OCI-LY3 (cell line): ENCODE results near the gene IL22RA1.

Source experiments
- EZH2phosphoT487 ChIP-seq: fragments of 200-600 bp; shearing (Covaris generic); IDR thresholded peaks from 2 replicates; pipeline ENCODE4 v1.6.1; 2018; ENCODE audit warnings: antibody characterized with exemption, mixed run types, low read depth
- TF ChIP-seq, protein P1 (sequence below): fragments of 200-600, 300-600 bp; sonication (generic); IDR thresholded peaks from 2 replicates; pipeline ENCODE4 v1.5.1; 2014; ENCODE audit warnings: antibody characterized with exemption, low read length, low read depth

DNA sequence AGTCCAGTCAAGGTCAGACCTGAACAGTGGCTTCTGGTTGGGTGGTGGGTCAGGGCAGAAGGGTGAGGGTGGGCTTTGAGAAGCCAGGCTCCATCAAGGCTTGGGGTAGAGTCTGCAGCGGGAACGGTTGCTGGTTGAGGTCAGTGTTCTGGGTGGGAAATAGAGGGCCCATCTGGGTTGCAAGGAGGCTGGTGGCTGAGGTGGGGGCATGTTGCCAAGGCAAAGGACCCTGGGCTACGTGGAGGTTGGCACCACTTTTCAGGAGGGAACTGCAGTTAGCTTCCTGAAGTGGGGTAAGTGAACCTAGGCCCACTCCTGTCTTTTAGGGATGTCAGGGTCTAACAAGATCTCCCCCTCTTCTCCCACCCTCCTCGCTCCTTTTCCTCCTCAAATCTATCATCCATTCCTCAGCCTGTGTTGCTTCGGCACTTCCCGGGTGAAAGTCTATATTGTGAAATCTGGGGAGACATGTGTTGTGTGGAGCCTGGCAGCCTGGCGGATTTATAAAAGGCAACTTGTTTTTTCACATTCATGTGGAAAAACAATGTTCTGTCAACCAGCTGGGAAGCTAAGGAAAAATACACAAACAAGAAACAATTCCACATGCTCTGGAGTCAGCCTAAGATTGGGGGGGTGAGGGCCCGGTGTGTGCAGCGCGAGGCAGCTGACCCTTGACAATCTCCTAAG lies 1.5 kb downstream of the IL22RA1 start:
- TF ChIP-seq, protein P1, sequence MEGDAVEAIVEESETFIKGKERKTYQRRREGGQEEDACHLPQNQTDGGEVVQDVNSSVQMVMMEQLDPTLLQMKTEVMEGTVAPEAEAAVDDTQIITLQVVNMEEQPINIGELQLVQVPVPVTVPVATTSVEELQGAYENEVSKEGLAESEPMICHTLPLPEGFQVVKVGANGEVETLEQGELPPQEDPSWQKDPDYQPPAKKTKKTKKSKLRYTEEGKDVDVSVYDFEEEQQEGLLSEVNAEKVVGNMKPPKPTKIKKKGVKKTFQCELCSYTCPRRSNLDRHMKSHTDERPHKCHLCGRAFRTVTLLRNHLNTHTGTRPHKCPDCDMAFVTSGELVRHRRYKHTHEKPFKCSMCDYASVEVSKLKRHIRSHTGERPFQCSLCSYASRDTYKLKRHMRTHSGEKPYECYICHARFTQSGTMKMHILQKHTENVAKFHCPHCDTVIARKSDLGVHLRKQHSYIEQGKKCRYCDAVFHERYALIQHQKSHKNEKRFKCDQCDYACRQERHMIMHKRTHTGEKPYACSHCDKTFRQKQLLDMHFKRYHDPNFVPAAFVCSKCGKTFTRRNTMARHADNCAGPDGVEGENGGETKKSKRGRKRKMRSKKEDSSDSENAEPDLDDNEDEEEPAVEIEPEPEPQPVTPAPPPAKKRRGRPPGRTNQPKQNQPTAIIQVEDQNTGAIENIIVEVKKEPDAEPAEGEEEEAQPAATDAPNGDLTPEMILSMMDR: no peak
- TF ChIP-seq EZH2phosphoT487: no peak
